GM19397 (cell line): ENCODE data around the gene RELCH.
"Not testable (repeated sequence)": the region's sequence is repeated elsewhere in the genome, so short reads cannot be mapped to it uniquely, and the experiment has no call there.

Source experiments
- ATAC-seq: cut with Tn5 transposase; IDR thresholded peaks from one replicate; pipeline ENCODE4 v1.9.1; 2021; ENCODE audit warnings: mild to moderate bottlenecking, moderate library complexity; ENCODE audit not compliant: unreplicated experiment

Gene RELCH

GRCh38 chr18:62186774-62187542, at the start of gene RELCH, which contains the start of gene PIGN:
RELCH (plus strand) TSS chr18:62187255; CDS start chr18:62187506, 251 bp downstream.
PIGN (minus strand) TSS chr18:62187056; CDS start chr18:62161353, 25,703 bp downstream.
- ATAC-seq = peak; percentile 89

- ATAC-seq = no peak
These were observed 48.4 kb upstream of the RELCH start for GRCh38 chr18:62138461-62139235.

- no peak for ATAC-seq
These were observed 46.8 kb upstream of the RELCH start for GRCh38 chr18:62140259-62140658.

GRCh38 chr18:62144338-62144737, 42.7 kb upstream of the RELCH start:
- ATAC-seq = no peak

GRCh38 chr18:62151068-62151771, 35.8 kb upstream of the RELCH start:
- no peak for ATAC-seq

- no peak for ATAC-seq
These were observed 34.2 kb upstream of the RELCH start for GRCh38 chr18:62152844-62153243.

- no peak for ATAC-seq
These were observed 29.2 kb upstream of the RELCH start for GRCh38 chr18:62157843-62158242.

GRCh38 chr18:62164310-62164709, 22.7 kb upstream of the RELCH start:
- ATAC-seq = no peak

- ATAC-seq = no peak
These were observed 22.1 kb upstream of the RELCH start for GRCh38 chr18:62164855-62165487.

GRCh38 chr18:62165583-62165982, 21.5 kb upstream of the RELCH start:
- ATAC-seq = no peak

GRCh38 chr18:62166524-62166923, 20.5 kb upstream of the RELCH start:
- ATAC-seq = not testable (repeated sequence)

GRCh38 chr18:62170857-62171256, 16.2 kb upstream of the RELCH start:
- ATAC-seq = no peak

GRCh38 chr18:62172298-62172697, 14.8 kb upstream of the RELCH start:
- no peak for ATAC-seq

- ATAC-seq = no peak
These were observed 11.5 kb upstream of the RELCH start for GRCh38 chr18:62175521-62175920.

- ATAC-seq = no peak
These were observed 9.8 kb upstream of the RELCH start for GRCh38 chr18:62177271-62177670.

- ATAC-seq = no peak
These were observed 7.8 kb upstream of the RELCH start for GRCh38 chr18:62179213-62179612.

GRCh38 chr18:62182220-62182619, 4.8 kb upstream of the RELCH start:
- ATAC-seq = no peak

- ATAC-seq = no peak
These were observed 3.4 kb upstream of the RELCH start for GRCh38 chr18:62183578-62184195.

GRCh38 chr18:62186499-62186773, 619 bp upstream of the RELCH start:
- ATAC-seq = peak; percentile 4

- peak; percentile 3 for ATAC-seq
These were observed 772 bp downstream of the RELCH start for GRCh38 chr18:62187543-62188510.
